Activated naive CD8-positive, alpha-beta T cell treated with anti-CD3 and anti-CD28 coated beads for 36 hours (primary cell): ENCODE data around the gene SIN3A. TPM values are rescaled to one million over a fixed set of nuclear protein-coding genes. Genes with fewer than 3 reads are reported as not detected.
"Not testable (repeated sequence)": the region's sequence is repeated elsewhere in the genome, so short reads cannot be mapped to it uniquely, and the experiment has no call there.

Source experiments
- DNase-seq: peaks from one replicate; pipeline ENCODE4 v3.0.0; 2021
- H3K27ac Mint-ChIP-seq: one replicate; pipeline ENCODE4 v1.8.0; 2022; ENCODE audit warnings: mild to moderate bottlenecking, moderate library complexity, mixed read lengths
- H3K27me3 Mint-ChIP-seq: one replicate; pipeline ENCODE4 v1.8.0; 2022; ENCODE audit warnings: mild to moderate bottlenecking, mixed read lengths
- H3K36me3 Mint-ChIP-seq: one replicate; pipeline ENCODE4 v1.8.0; 2021; ENCODE audit warnings: mild to moderate bottlenecking, mixed read lengths
- H3K4me1 Mint-ChIP-seq: one replicate; pipeline ENCODE4 v1.8.0; 2021; ENCODE audit warnings: mixed read lengths
- H3K4me3 Mint-ChIP-seq: one replicate; pipeline ENCODE4 v1.8.0; 2022; ENCODE audit warnings: mild to moderate bottlenecking, moderate library complexity, mixed read lengths
- H3K9me3 Mint-ChIP-seq: one replicate; pipeline ENCODE4 v1.8.0; 2022; ENCODE audit warnings: mixed read lengths
- total RNA-seq, 2 experiments: library from RNA; stranded (reverse); gene quantifications; one replicate each; pipeline ENCODE4 v1.2.3, GENCODE V29; 2021

SIN3A gene
- total RNA-seq, 2 experiments from 2014 or later = 74.2 to 77.0 TPM

DNA sequence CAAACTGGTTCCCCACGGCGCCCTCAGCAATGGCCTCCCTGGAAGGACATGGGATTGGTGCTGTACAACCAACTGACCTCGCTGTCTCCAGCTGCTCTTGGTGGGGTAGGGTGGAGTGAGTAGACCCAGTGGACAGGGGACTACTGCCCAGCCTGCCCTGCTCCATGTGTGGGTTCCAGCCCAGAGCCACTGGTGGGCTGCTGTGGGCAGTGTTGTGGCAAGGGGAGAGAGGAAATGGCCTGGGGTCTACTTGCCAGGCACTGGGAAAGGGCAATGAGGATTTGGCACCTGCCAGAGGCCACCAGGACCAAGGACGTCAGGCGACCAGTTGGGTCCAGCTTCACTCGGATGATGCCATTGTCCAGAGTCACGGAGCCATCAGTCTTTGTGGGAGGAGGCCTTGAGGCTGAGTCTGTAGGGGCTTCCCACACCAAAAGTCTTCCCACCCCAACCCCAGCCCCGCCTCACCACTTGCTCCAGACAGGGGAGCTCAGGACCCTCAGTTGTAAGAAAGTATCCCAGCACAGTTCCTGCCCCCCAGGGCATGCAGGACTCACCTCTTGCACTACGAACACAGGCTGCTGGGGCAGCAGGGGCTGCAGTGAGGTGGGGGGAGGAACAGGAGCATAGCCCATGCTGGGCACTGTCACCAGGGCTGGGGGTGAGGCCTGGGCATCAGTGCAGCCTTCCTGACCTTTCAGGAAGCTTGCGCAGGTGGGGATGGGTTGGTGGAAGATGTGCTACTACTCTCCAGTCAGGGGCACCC lies 92.5 kb downstream of the SIN3A start:
- Mint-ChIP-seq H3K27me3 (no peaks in the 10 kb centered on the region), H3K4me3 (no peak overlapping the region), H3K36me3 (peaks cover 7% of the 10 kb centered on the region), H3K9me3 (no peaks in the 10 kb centered on the region), H3K4me1 (no peaks in the 10 kb centered on the region), H3K27ac (no peak overlapping the region)
- no peak for DNase-seq

DNA sequence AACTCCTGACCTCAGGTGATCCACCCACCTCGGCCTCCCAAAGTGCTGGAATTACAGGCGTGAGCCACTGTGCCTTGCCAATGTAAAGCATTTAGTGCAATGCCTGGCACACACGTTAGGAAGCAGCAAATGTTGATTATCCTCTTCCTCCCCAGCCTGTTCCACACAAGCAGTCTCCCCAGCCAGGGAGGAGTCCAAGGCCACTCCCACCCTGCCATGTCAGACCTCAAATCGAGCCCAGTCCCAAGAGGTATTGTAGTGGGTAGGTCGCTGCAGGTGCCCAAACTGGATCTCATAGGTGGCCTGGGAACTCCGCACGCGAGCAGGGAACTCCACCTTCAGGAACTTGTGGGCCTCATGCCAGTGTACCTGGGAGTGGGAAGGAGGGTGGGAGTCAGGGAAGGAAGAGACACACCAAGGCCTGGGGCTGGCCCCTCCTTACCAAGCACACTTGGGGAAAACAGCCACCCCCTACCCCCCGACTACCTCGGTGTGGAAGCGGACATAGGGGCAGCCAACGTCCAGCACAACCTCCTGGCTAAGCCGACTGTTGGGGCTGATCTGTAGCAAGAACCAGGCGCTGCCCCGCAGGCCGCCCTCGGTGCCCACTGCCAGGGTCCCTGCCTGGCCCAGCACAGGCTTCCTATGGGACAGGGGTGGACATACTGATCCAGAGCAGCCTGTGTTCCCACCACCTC lies 93.4 kb downstream of the SIN3A start:
- Mint-ChIP-seq H3K27me3 (no peaks in the 10 kb centered on the region), H3K4me3 (no peak overlapping the region), H3K27ac (no peak overlapping the region), H3K9me3 (no peaks in the 10 kb centered on the region), H3K36me3 (peaks cover 5% of the 10 kb centered on the region), H3K4me1 (no peaks in the 10 kb centered on the region)
- no peak for DNase-seq

DNA sequence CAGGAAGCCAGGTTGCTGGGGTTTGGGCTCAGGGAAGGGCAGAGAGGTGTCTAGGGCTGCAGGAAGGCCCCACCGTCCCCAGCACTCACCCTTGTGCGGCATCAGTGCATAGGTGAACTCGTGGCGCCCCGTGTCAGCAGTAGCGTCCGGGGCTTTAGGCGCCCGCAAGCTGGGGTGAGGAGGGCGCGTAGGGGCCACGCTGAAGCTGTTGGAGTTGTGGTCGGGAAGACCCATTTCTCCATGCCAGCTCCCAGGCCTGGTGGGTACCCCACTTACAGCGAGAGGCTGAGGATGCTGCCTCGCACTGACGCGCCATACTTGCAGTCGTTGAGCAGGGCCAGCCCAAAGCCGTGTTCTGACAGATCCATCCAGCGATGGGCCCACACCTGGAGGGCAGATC lies 95.0 kb downstream of the SIN3A start:
- no peak for DNase-seq
- Mint-ChIP-seq H3K27ac (no peak overlapping the region), H3K27me3 (no peaks in the 10 kb centered on the region), H3K4me3 (no peak overlapping the region), H3K9me3 (no peaks in the 10 kb centered on the region), H3K36me3 (peaks cover 8% of the 10 kb centered on the region), H3K4me1 (no peaks in the 10 kb centered on the region)

DNA sequence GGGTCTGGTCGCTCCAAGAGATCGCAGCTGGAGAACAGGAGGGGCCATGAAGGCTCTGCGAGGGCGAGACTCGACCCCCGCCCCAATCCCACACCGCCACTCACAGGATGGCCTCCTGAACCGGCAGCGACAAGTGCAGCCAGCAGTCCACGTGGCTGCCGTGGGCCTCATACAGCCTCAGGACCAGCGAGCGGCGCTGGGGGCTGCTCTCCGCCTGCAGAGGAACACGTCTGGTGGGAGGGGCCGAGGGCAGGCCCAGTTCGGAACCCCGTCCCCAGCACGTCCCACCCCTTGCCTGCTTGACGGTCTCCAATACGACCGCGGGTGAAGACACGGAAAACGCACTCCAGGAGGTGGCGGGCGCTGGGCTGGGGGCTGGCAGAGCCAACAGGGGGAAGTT lies 95.5 kb downstream of the SIN3A start:
- H3K27me3 Mint-ChIP-seq = no peaks in the 10 kb centered on the region
- no peak overlapping the region for H3K4me3 Mint-ChIP-seq

DNA sequence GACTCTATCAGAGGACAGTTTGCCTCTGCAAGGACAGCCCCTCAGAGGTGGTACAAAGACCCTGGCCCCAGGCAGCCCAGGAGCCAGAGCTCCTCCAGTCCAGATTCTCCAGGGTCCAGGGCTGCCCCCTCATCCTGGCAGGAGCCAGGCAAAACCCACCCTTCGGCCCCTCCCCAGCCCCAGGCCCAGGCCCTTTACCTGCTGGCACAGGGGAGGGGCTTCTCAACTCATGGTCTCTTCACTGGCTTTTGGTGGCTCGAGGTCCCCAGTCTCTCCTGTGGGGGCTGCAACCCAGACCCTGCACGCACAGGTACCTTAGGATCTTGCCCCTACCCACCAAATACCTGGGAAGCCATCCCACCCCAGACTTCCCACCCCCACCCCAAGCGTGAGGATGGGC lies 96.1 kb downstream of the SIN3A start:
- no peak overlapping the region for H3K4me3 Mint-ChIP-seq
- no peaks in the 10 kb centered on the region for H3K27me3 Mint-ChIP-seq
- no peak for DNase-seq
- peaks cover 7% of the 10 kb centered on the region for H3K4me1 Mint-ChIP-seq
- no peak overlapping the region for H3K27ac Mint-ChIP-seq
- no peaks in the 10 kb centered on the region for H3K9me3 Mint-ChIP-seq
- H3K36me3 Mint-ChIP-seq = peaks cover 13% of the 10 kb centered on the region

More for the DNA sequence above, 95.5 kb downstream of the SIN3A start:
- Mint-ChIP-seq H3K9me3 (no peaks in the 10 kb centered on the region), H3K36me3 (peaks cover 10% of the 10 kb centered on the region), H3K27ac (no peak overlapping the region), H3K4me1 (peaks cover 2% of the 10 kb centered on the region)
- no peak for DNase-seq

DNA sequence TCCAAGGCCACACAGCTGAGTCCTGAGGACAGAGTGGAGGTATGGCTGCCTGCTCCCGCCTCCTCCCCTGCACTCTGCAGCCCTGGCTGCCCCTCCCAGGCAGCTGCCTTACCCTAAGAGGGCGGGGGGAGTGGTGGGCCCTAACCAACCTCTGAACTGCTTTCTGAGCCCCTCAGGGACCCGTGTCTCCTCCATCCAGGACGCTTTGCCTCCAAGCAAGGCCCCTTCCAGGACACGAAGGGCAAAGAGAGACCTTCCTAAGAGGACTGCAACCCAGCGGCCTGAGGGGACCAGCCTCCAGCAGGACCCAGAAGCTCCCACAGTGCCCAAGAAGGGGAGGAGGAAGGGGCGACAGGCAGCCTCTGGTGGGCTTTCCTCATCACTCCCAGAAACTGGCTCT lies 97.0 kb downstream of the SIN3A start:
- no peak overlapping the region for H3K4me3 Mint-ChIP-seq
- no peak for DNase-seq
- peaks cover 8% of the 10 kb centered on the region for H3K9me3 Mint-ChIP-seq
- H3K4me1 Mint-ChIP-seq = peaks cover 16% of the 10 kb centered on the region
- H3K27me3 Mint-ChIP-seq = no peaks in the 10 kb centered on the region
- peaks cover 21% of the 10 kb centered on the region for H3K36me3 Mint-ChIP-seq
- H3K27ac Mint-ChIP-seq = no peak overlapping the region

DNA sequence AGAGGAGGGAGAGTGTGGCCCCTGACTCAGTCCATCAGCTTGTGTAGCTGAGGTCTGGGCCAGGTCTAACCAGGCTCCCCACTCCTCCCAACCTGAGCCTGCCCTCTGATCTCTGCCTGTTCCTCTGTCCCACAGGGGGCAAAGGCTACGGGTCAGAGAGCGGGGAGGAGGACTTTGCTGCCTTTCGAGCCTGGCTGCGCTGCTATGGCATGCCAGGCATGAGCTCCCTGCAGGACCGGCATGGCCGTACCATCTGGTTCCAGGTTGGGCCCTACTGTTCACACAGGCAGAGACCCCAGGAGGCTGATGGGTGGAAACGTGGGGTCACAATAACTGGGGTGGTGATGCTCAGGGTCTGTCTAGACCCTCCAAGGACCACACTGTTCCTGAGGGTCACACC lies 97.9 kb downstream of the SIN3A start:
- Mint-ChIP-seq H3K27ac (no peak overlapping the region), H3K9me3 (peaks cover 11% of the 10 kb centered on the region), H3K4me1 (peaks cover 21% of the 10 kb centered on the region), H3K27me3 (no peaks in the 10 kb centered on the region), H3K36me3 (peaks cover 29% of the 10 kb centered on the region), H3K4me3 (no peak overlapping the region)
- DNase-seq = no peak

DNA sequence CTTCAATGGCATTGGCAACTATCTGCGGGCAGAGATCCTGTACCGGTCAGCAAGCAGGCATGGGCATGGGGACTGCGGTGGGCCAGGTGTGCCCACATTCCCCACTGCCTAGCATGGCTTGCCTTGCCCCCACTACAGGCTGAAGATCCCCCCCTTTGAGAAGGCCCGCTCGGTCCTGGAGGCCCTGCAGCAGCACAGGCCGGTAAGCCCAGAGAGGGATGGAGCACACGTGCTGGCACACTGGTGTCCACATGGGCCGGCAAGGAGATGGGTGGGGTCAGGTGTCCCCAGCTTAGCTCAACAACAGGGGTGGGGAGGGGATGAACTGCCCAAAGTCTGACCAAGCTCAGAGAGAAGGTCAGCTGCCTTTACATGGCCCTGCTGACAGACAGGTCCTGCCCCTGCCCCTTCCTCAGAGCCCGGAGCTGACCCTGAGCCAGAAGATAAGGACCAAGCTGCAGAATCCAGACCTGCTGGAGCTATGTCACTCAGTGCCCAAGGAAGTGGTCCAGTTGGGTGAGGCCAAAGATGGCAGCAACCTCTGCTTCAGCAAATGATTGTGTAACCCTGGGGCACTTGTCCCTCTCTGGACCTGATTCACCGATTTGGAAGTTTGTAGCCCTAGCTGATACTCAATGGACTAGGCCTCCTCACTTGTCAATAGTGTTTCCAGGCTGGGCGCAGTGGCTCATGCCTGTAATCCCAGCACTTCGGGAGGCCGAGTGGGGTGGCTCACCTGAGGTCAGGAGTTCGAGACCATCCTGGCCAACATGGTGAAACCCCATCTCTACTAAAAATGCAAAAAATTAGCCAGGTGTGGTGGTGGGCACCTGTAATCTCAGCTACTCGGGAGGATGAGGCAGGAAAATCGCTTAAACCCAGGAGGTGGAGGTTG lies 99.1 kb downstream of the SIN3A start:
- H3K36me3 Mint-ChIP-seq = peaks cover 32% of the 10 kb centered on the region
- H3K4me3 Mint-ChIP-seq = no peak overlapping the region
- peaks cover 11% of the 10 kb centered on the region for H3K9me3 Mint-ChIP-seq
- H3K27me3 Mint-ChIP-seq = no peaks in the 10 kb centered on the region
- no peak for DNase-seq
- peaks cover 23% of the 10 kb centered on the region for H3K4me1 Mint-ChIP-seq
- H3K27ac Mint-ChIP-seq = no peak overlapping the region

DNA sequence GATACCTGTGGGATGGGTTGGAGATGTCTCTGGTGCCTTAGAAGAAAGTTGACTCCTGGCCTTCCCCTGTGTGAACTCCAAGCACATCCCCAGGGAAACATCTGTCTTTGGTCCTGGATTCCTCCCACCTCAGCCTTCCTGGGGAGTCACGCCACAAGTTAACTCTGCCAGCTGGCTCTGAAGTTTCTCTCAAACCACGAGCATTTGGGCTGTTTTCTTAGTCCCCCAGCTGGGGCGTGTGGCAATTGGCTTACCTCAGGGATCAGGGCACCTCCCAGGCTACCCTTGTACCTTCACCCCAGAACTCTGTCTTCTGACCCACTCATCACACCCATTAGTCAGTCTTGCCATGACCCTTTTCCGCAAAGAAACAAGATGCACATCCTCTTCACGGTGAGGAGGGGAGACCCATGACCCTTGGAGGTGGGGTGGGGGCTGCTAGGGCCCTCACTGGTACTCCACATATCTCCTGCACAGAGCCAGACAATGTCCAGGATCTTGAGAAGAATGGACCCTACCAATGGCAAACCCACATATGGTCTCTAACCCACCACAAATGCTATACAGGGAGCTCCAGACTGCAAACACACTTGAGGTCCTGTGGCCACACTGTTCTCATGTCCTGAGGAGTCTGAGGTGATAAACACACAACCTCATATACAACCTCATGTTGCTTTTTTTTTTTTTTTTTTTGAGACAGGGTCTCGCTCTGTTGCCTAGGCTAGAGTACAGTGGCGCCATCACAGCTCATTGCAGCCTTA lies 100.7 kb downstream of the SIN3A start:
- no peak for DNase-seq
- H3K27ac Mint-ChIP-seq = peak overlapping the region; percentile 94

DNA sequence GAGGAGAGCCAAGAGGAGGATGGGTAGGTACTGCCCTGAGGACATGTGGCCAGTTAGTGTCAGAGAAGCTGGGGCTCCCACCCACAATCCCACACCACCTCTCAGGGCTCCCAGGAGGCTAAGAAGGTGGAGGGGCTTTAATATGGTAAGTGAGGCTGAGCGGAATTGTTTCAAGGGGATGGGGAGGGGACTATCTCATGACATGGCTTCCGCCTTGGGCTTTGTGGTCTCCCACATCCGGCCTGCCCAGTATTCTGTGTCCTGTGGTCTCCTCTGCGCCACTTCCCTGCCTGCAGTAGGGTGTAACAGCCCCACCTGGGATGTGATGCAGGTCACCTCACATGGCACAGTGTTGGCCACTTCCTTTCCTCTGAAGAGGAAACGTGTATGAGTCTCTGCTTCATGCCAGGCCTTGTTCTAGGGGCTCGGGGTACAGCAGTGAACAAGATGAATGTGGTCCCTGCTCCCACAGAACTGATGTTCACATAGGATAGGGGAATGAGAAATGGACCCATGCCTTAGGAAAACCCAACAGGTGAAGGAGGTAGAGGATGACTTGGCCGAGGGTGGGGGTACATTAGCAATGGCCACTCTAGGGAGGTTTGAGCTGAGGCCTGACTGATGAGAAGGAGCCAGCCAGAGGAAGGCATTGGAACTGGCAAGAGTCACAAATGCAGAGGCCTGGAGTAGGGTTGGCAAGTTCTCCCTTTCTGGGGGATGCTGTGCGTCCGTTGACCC lies 101.5 kb downstream of the SIN3A start:
- H3K27ac Mint-ChIP-seq = peak overlapping the region; percentile 94
- peaks cover 30% of the 10 kb centered on the region for H3K4me1 Mint-ChIP-seq
- peaks cover 11% of the 10 kb centered on the region for H3K9me3 Mint-ChIP-seq
- peaks cover 32% of the 10 kb centered on the region for H3K36me3 Mint-ChIP-seq
- H3K4me3 Mint-ChIP-seq = peak overlapping the region; percentile 22
- H3K27me3 Mint-ChIP-seq = peaks cover 4% of the 10 kb centered on the region
- peak; percentile 83 for DNase-seq

More for the DNA sequence above, 100.7 kb downstream of the SIN3A start:
- H3K4me3 Mint-ChIP-seq = no peak overlapping the region
- peaks cover 30% of the 10 kb centered on the region for H3K4me1 Mint-ChIP-seq
- H3K9me3 Mint-ChIP-seq = peaks cover 11% of the 10 kb centered on the region
- peaks cover 4% of the 10 kb centered on the region for H3K27me3 Mint-ChIP-seq
- H3K36me3 Mint-ChIP-seq = peaks cover 32% of the 10 kb centered on the region

DNA sequence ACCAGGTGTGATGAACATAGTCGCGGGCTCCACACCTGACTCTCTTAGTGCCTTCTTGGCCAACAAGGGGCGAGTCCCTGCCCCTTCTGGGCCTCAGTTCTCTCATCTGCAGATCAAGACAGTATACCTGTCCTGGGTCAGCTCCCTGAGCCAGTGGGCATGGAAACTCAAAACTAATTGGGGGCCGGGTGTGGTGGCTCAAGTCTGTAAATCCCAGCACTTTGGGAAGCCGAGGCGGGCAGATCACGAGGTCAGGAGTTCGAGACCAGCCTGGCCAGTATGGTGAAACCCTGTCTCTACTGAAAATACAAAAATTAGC lies 102.2 kb downstream of the SIN3A start:
- H3K4me3 Mint-ChIP-seq = not testable (repeated sequence)
- H3K4me1 Mint-ChIP-seq = peaks cover 30% of the 10 kb centered on the region

DNA sequence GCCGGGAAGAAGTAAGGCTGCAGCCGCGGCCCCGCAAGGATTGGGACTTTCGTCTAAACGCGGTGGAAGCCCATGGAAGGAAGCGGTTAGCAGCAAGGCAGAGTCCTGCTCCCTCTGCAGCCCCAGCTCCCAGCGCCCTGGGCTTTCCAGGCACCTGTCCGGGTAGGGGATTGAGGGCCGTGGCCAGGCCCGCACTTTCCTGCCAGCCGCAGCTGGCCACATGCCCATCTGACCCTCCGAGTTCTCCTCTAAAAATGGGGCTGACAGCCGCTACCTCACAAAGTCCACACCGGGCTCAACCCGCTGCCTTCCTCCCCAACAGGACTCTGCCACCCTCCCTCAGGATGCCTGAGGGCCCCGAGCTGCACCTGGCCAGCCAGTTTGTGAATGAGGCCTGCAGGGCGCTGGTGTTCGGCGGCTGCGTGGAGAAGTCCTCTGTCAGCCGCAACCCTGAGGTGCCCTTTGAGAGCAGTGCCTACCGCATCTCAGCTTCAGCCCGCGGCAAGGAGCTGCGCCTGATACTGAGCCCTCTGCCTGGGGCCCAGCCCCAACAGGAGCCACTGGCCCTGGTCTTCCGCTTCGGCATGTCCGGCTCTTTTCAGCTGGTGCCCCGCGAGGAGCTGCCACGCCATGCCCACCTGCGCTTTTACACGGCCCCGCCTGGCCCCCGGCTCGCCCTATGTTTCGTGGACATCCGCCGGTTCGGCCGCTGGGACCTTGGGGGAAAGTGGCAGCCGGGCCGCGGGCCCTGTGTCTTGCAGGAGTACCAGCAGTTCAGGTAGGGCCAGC lies 102.7 kb downstream of the SIN3A start:
- peaks cover 11% of the 10 kb centered on the region for H3K9me3 Mint-ChIP-seq
- peak overlapping the region; percentile 62 for H3K27ac Mint-ChIP-seq
- H3K36me3 Mint-ChIP-seq = peaks cover 32% of the 10 kb centered on the region
- peaks cover 4% of the 10 kb centered on the region for H3K27me3 Mint-ChIP-seq
- H3K4me3 Mint-ChIP-seq = peak overlapping the region; percentile 59
- DNase-seq = no peak
- H3K4me1 Mint-ChIP-seq = peaks cover 30% of the 10 kb centered on the region

More for the DNA sequence above, 102.2 kb downstream of the SIN3A start:
- H3K9me3 Mint-ChIP-seq = peaks cover 11% of the 10 kb centered on the region
- H3K27ac Mint-ChIP-seq = peak overlapping the region; percentile 94
- DNase-seq, H3K27me3 Mint-ChIP-seq: not testable (repeated sequence)
- H3K36me3 Mint-ChIP-seq = peaks cover 32% of the 10 kb centered on the region

DNA sequence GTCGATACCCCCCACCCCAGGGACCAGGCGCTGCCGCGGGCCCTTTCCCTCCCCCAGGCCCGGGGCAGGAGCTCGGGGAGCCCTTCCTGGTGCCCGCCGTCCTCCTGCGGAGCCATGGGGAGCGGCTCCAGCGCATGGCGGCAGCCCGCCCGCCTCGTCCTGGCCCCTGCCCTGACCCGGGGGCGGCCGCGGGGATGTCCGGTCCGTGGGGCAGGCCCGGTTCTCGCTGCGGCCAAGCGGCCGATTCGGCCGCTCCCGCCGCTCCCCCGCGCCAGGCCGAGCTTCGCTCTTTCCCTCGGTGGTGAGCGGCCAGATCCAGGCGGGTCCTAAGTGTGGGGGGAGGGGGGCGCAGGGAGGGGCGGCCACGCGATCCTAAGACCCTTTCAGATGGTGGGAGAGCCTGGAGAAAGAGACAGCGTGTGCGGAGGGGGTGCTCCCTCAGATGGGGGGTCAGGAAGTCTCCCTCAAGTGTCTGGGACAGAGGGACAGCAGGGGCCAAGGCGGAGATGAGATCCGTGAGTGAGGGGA lies 103.4 kb downstream of the SIN3A start:
- peaks cover 32% of the 10 kb centered on the region for H3K36me3 Mint-ChIP-seq
- H3K4me3 Mint-ChIP-seq = peak overlapping the region; percentile 81
- peaks cover 30% of the 10 kb centered on the region for H3K4me1 Mint-ChIP-seq
- H3K27me3 Mint-ChIP-seq = peaks cover 4% of the 10 kb centered on the region
- peaks cover 11% of the 10 kb centered on the region for H3K9me3 Mint-ChIP-seq
- no peak overlapping the region for H3K27ac Mint-ChIP-seq
- no peak for DNase-seq
